Measurements from ENCODE around the gene BPGM.

DNA sequence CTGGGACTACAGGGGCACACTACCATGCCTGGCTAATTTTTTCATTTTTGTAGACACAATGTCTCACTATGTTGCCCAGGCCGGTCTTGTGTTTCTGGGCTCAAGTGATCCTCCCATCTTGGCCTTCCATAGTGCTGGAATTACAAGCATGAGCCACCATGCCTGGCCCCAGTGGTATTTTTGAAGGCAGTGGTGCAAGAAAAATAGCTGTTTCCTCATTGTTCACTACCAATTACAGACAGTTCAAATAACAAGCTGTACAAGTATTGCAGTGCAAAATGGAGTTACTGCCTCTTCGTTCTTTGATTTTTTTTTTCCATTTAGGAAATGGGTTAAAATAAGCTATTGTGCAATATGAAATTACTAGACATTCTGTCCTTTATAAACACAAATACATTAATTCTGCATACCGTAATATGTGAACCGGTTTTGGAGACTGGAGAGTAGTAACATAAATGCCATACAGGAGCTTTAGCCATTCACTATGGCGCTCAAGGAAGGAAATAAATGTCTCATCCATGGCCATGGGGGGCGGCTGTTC is 35.0 kb upstream of the BPGM start:
- no peak for TF ChIP-seq POLR2A (IDR thresholded peaks at IDR 0.05)
- TF ChIP-seq, protein P1, sequence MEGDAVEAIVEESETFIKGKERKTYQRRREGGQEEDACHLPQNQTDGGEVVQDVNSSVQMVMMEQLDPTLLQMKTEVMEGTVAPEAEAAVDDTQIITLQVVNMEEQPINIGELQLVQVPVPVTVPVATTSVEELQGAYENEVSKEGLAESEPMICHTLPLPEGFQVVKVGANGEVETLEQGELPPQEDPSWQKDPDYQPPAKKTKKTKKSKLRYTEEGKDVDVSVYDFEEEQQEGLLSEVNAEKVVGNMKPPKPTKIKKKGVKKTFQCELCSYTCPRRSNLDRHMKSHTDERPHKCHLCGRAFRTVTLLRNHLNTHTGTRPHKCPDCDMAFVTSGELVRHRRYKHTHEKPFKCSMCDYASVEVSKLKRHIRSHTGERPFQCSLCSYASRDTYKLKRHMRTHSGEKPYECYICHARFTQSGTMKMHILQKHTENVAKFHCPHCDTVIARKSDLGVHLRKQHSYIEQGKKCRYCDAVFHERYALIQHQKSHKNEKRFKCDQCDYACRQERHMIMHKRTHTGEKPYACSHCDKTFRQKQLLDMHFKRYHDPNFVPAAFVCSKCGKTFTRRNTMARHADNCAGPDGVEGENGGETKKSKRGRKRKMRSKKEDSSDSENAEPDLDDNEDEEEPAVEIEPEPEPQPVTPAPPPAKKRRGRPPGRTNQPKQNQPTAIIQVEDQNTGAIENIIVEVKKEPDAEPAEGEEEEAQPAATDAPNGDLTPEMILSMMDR (IDR thresholded peaks at IDR 0.05): no peak
- no peak for TF ChIP-seq POLR2AphosphoS5 (IDR thresholded peaks at IDR 0.05; ENCODE audit: insufficient read depth in 1 of 2, low read depth in 1 of 2)
